GM21723 (cell line): ENCODE measurements around the gene FADS6.

Experiments used
- ATAC-seq: cut with Tn5 transposase; IDR thresholded peaks from one replicate; pipeline ENCODE4 v1.9.1; 2021; ENCODE audit warnings: mild to moderate bottlenecking, moderate library complexity; ENCODE audit not compliant: unreplicated experiment

Gene FADS6

GRCh38 chr17:74892013-74892841, 1.2 kb downstream of the FADS6 start:
- no peak for ATAC-seq

GRCh38 chr17:74890554-74890953, 2.9 kb downstream of the FADS6 start:
- no peak for ATAC-seq

GRCh38 chr17:74888469-74888868, 5.0 kb downstream of the FADS6 start:
- no peak for ATAC-seq

GRCh38 chr17:74883241-74883745, 10.1 kb downstream of the FADS6 start:
- no peak for ATAC-seq

GRCh38 chr17:74882517-74883240, 10.8 kb downstream of the FADS6 start:
- ATAC-seq, result no peak

- ATAC-seq, result no peak
Observed at GRCh38 chr17:74881073-74881472, 12.4 kb downstream of the FADS6 start.

GRCh38 chr17:74879308-74879707, 14.1 kb downstream of the FADS6 start:
- ATAC-seq, result no peak

- ATAC-seq, result no peak
Observed at GRCh38 chr17:74878658-74879057, 14.8 kb downstream of the FADS6 start.

GRCh38 chr17:74877592-74878548, 15.6 kb downstream of the FADS6 start:
- ATAC-seq, result no peak

GRCh38 chr17:74875977-74876593, 17.3 kb downstream of the FADS6 start:
- ATAC-seq, result no peak

- no peak for ATAC-seq
Observed at GRCh38 chr17:74875155-74875976, 18.1 kb downstream of the FADS6 start.

- no peak for ATAC-seq
Observed at GRCh38 chr17:74874615-74875037, 18.8 kb downstream of the FADS6 start.

GRCh38 chr17:74873874-74874614, 19.4 kb downstream of the FADS6 start:
- no peak for ATAC-seq

GRCh38 chr17:74873037-74873873, 20.2 kb downstream of the FADS6 start:
- peak; percentile 82 for ATAC-seq

GRCh38 chr17:74872313-74873036, 21.0 kb downstream of the FADS6 start, which contains the start of gene FDXR:
FDXR (minus strand) TSS chr17:74872994; CDS start chr17:74872944, 50 bp downstream.
- ATAC-seq, result no peak

- no peak for ATAC-seq
Observed at GRCh38 chr17:74871356-74872076, 21.9 kb downstream of the FADS6 start.

GRCh38 chr17:74870512-74870911, 22.9 kb downstream of the FADS6 start:
- no peak for ATAC-seq
